Globus pallidus (tissue), 1 donor: Measurements from ENCODE around the gene ANKK1.

Experiments
- DNase-seq: peaks from one replicate; pipeline ENCODE4 v3.0.0-alpha.2; 2015; ENCODE audit warnings: low spot score

ANKK1 gene, protein sequence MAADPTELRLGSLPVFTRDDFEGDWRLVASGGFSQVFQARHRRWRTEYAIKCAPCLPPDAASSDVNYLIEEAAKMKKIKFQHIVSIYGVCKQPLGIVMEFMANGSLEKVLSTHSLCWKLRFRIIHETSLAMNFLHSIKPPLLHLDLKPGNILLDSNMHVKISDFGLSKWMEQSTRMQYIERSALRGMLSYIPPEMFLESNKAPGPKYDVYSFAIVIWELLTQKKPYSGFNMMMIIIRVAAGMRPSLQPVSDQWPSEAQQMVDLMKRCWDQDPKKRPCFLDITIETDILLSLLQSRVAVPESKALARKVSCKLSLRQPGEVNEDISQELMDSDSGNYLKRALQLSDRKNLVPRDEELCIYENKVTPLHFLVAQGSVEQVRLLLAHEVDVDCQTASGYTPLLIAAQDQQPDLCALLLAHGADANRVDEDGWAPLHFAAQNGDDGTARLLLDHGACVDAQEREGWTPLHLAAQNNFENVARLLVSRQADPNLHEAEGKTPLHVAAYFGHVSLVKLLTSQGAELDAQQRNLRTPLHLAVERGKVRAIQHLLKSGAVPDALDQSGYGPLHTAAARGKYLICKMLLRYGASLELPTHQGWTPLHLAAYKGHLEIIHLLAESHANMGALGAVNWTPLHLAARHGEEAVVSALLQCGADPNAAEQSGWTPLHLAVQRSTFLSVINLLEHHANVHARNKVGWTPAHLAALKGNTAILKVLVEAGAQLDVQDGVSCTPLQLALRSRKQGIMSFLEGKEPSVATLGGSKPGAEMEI

DNA sequence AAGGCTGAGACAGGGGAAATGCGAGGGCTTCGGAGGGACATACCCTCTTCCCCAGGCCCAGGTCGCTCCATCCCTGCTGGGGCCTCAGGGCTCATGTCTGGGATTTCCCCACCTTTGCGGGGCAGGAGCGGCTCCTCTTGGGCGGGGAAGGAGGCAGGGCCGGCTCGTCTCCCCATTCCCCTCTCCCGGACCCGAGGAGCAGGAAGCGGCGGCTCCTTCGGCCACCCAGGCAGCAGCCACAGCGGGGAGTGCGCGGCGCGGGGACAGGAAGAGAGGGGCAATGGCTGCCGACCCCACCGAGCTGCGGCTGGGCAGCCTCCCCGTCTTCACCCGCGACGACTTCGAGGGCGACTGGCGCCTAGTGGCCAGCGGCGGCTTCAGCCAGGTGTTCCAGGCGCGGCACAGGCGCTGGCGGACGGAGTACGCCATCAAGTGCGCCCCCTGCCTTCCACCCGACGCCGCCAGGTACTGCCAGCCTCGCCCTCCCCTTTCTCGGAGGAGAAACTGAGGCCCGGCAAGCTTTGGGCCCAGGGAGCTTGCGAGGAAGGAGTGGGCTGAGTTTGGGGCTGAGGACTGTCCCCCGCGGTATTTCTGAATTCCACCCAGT lies at the start of gene ANKK1:
Gene ANKK1 (plus strand): TSS at position 175 of the 607 bp plus-strand sequence. CDS start 106 bp downstream, at position 281.
- no peak for DNase-seq

DNA sequence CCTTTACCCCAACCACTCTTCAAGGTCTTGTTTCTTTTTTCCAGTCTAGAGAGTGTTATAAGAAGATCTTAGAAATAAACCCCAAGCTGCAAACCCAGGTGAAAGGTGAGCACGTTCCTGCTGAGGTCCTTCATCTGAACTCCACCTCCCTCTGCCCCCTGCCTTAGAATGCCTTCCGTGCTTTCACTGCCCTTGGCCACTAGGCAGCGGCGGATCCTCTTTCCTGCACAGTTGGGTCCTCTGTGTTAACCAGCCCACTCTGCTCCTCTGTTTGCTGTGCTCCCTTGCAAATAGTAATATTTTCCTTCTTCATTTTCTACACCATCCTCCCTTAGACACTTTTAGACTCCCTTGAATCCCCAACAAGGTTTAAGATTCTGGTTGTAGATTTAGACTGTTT lies 48.8 kb upstream of the ANKK1 start:
- DNase-seq, result no peak

DNA sequence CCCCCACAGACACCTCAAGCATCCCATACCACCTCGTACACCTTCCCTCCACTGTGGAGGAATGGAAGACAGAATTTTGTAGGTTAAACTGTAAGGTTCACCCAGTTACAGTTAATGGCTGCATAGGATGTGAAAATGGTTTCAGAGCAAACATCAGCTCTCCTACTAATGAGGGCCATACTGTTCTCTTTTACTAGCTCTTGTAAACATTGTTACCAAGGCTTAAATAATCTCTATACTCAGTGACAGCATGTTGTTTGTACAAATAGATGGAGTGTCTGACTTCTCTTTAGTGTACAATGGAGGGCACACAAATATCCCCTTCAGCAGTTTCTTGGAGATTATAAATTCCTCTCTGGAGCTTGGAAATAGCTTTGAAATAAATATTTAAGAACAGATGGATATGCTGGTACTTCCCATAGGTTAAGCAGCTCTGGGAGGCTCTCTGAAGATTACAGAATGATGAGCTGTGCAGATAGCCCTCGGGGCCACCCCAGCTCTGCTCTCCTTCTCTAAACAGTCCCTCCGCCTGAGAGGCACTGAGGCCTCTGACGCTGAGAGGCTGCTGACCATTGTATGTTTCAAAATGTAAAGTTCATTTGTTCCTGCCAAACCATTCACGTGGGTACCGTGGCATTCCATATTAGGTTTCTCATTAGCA lies 47.5 kb upstream of the ANKK1 start:
- DNase-seq, result no peak

DNA sequence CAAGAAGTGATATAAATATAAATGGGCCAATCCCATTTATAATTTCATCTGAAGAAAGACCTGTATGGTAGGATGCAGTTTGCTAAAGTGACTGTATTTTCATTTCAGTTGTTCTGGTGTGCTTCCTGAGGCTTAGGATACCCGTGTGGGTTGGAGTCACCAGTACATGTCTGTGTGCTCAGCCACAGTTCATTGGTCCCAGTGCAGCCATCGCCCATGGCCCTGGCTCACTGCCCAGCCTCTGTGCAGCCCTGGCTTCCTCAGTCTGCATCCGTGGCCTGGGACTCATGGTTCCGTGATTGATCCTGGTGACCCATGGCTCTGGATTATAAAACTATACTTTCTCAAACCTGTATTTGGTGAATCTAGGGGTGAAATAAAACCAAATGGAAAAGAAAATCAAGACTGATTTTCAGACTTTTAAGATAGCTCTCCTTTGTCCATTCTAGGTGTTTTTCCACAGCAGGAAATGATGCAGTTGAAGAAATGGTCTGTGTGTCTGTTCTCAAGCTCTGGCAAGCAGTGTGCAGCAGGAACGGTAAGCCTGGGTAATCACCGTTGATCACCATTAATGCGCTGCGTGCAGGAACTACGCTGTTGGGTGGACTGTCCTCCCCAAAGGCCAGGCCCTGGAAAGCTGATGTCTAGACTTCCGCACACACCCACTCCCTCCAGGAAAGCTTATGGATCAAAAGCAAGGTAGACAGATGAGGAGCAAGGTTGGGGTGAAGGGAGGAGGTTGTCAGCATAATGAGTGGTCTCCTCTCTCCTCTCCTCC lies 46.0 kb upstream of the ANKK1 start:
- no peak for DNase-seq

DNA sequence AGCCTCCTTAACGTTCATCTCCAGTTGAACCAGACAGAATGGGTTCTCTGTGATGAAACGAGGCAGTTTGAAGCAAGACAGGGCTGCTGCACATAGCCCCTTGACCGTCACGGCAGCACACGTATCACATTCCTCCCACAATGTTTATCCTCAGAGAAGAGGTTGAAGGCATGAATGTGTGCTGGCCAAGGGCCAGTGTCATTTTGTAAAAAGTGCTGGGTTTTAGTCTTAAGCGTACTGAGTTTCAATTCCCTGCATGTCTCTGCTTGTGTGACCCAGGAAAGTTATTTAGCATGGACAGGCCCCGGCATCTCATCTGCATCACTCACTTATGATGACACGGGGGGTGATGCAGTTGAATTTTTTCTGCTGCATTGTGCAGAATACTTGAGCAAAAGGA lies 41.6 kb upstream of the ANKK1 start:
- DNase-seq, result no peak

DNA sequence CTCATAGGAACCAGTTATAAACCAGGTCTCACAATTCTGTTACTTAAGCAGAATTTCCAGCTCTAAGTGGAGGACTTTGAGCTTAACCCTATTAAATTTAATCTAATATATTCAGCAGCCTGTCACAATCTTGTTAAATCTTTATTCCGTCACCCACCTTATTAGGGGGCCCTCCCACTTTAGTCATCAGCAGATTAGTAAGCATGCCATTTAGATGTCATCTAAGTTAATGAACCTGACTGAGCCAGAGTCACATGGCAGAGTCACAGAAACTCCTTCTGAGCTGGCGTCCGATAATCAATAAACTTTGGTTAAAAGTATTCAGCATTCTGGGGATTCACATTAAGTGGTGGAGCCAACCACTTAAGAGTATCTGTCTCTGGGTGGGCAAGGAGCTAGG lies 38.1 kb upstream of the ANKK1 start:
- DNase-seq, result no peak

DNA sequence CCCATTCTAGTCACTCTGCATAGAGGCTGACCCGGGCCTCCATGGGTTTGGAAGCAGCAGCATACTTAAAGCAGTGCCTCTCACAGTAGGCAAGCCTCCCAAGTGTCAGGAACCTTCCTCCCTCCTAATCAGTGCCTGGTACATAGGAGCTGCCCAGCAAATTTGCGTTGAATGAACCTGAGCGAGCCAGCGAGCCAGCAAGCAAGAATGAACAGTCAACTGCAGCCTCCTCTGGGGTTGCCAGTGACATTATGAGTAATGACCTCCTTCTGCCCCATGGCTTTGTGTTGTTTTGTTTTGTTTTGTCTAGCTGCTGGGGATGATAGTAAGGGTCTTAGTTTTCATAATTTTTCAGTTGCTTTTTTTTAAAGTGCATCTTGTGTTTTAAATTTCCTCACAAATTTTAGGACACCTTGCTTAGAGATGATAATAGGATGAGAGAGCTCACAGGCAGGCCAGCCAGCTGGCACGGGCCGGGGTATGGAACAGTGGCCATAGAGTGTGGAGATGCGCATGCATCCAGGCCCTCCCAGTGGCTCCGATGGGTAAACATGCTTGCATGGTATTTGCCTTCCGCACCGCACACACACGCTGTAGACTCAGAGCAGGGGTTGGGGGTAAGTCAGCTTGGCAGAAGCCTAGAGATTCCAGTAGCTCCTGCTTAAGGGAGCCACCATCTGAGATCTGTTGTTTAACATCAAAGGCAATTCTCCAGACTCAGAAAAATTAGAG lies 37.1 kb upstream of the ANKK1 start:
- DNase-seq, result no peak

DNA sequence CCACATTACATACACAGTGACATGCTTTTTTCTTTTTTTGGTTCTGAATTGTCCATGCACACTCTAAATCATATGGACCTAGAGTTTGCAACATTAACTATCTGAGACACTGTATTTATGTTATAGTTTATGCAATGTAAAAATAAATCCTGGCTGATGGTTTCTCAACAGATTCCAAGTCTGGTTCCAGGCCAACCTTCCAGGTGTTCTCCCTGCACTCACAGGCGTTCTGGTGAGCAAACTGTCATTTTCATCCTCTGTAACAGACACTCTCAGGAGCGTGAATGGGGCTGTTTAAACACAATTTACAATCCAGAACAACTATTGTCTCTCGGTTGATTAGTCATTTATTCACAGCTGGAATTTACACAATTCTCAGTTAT lies 36.5 kb upstream of the ANKK1 start:
- no peak for DNase-seq

DNA sequence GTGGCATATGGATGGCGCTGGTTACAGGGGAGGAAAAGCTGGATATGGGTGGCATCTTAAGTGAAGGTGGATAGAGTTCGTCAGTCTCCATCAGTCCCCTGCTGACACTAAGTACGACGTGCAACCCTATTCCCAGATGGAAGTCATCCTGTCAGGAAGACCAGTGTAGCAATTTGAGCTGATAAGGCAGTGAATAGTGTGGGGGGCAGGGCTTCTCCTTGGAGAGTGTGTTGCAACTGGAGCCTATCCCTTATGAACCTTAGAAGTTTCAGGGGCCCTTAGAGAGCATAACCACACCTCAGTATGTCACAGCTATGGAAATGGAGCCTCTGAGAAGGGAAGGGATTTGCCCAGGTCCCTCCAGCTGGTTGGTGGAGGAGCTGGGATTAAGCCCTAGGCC lies 36.1 kb upstream of the ANKK1 start:
- DNase-seq, result no peak

DNA sequence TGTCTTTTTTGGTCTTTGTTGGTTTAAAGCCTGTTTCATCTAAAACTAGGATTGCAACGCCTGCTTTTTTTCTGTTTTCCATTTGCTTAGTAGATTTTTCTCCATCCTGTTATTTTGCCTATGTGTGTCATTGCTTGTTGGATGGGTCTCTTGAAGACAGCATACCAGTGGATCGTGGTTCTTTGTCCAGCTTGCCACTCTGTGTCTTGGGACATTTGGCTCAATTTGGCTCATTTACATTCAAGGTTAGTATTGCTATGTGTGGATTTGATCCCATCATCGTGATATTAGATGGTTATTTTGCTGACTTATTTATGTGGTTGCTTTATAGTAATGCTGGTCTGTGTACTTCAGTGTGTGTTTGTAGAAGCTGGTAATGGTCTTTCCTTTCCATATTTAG lies 31.4 kb upstream of the ANKK1 start:
- no peak for DNase-seq

DNA sequence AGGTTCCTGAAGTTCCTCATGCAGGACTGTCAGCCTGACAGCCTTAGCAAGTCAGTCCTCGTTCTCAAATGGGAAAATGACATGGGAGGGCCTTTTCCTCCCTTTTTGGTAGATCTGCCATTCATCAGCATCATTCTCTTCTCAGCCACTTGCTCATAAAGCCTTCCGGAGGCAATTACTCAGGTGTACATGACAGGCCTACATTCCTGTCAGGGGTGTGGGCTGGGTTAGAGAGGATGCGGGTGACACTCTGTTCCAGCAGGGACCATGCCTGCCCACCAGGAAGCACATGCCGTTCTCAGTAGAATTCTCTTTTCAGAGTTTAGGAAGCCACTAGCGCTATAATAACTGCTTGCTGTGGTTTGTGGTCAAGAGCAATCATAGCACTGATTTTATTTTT lies 24.2 kb upstream of the ANKK1 start:
- no peak for DNase-seq

DNA sequence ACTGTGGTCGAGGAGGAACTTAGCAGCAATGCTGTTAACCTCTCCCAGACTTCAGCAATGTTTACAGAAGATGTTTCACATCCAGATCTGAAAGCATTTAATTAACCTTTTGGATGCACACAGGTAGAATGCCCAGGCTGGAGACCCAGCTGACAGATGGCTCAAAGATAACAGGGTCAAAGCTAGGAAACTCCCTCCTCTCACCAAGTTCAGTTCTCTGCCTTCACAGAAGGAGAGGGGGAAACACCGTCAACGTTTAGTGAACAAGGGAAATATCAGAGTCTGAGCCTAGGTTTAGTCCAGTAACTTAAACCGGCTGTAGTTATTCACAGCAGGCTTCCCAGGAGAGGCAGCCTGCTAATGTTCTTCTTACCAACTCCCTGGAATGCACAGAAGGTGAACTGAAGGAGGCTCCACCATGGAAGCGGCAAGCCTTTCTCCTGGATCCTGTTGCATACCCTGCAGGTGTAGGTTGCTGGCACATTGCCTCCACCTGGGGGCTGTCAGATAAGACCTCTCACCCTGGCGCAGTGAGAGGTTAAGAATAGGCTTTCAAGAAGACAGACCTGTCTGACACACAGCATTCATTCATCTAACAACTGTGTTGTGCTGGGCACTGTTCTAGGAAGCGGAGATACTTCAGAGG lies 23.5 kb upstream of the ANKK1 start:
- no peak for DNase-seq

DNA sequence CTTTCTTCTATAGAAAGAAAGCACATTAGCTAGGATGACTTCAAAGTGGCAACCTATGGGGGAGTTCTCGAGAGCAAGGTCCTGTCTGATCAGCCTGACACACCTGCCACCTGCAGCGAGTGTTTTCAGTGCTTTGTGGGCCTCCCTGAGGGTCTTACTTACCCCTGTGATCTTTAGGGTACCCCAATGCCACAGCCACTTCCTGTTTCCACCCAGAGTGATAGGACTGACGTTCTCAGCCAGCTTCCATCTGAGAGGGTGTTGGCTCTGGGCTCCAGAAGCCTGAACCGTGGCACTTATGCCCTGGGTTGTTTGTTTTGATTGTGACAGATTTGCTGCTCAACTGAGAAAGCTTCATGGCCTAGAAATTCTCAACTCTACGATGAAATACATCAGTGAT lies 21.7 kb upstream of the ANKK1 start:
- DNase-seq, result no peak

DNA sequence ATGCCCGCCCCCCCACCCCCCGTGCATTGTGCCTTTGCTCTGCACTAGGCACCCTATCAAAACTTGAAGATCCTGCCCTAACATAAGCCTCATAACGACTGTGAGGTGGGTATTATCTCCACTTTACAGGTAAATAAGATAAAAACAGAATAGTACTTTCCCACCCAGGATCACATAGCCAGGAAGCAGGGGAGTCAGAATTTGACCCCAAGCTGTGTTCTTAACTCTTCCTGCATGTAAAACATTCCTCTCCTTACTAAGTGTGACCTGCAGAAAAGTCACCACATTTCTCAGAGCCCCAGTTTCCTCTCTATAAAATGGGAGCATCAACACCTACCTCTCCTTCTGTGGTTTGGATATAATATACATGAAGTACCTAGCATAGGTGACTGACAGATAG lies 18.2 kb upstream of the ANKK1 start:
- DNase-seq, result no peak

DNA sequence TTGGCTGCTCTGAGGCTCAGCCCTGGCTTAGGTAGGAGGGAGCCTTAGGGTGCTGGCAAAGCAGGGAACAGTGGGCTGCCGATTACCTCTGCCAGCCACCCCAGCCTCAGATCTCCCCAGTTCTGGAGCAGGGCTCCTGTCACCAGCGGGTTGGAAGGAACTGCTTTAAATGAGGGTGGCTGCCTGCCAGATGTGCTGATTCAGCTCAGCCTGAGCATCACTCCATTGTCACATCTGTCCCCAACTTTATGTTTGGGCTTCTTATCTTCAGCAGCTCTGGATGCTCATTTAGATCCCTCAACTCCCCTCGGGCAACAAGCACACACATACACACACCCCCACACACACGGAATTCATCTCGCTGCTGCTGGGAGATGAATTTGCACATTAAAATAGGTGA lies 16.9 kb upstream of the ANKK1 start:
- DNase-seq, result peak; percentile 26

DNA sequence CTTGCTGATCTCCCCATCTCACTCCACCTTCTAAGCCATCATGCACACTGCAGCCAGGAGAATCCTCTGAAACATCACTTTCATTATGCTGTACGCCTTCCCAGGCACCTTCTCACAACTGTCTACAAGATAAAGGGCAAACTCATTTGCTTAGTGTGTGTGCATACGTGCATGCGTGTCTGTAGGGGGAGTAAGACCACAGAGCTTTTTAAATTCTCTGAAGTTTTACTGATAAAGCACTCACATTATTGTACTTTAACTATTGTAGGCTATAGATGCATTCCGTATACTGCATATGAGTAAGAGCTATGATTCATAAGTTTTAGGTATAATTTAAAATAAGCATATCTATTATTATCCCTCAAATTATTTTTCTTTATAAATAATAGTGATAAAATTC lies 15.3 kb upstream of the ANKK1 start:
- no peak for DNase-seq

DNA sequence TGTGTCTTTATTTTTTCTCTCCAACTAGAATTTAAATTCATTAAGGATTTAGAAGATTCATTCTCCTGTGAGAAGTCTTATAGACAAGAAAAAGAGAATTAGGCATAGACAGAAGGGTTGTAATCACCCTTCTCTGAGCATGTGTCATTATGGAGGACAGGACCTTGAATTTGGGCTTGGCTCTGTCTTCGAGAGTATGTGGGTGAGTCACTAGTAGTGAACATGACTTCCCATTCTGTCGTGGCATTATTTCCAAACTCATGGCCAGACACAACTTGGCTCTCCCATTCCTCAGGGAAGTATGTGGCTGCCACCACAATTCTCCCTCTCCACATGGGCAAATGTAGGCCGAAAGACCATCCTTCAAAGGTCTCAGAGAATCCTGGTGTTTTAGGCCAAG lies 14.3 kb upstream of the ANKK1 start:
- DNase-seq, result no peak

DNA sequence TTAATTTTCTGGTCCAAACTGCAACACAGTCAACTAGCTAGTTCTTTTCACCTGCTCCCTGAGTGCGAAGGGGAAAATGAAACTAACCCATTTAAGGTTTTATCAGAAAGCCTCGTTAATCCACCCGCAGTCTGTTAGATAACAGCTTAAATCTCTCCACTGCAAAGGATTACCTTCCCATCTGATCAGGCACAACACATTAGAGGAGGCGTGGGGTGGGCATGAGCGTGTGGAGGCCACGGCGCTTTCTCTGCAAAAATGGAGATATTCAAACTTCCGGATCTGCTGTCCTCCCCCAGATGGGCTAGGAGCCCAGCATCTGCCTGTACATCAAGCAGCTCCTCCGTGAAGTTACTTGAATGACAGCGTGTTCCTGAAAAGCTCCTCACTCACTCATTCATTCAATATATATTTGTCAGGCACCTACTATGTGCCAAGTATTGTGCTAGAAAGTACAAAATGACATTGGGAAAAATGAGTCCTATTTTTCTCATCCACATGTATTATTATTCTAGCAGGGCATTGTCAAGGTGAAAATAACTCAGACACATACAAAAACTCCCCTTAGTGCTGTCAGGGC lies 13.5 kb upstream of the ANKK1 start:
- DNase-seq, result no peak

DNA sequence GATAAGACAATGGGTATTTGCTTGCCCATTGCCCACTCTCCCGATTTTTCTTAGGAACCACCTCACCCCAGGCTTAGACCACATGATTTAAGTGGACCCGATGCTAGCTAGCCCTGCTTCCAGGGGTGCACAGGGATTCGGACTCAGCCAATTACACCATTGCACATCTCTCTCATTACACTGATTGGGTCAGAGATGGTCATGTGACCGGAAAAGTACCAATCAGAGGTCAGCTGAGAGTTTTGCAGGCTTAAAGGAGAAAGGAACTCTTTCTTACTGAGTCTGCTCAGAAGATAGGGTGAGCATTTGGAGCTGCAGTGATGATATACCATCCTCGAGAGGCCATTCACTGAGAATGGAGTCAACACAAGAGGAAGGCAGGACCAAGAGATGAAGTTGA lies 12.2 kb upstream of the ANKK1 start:
- no peak for DNase-seq

DNA sequence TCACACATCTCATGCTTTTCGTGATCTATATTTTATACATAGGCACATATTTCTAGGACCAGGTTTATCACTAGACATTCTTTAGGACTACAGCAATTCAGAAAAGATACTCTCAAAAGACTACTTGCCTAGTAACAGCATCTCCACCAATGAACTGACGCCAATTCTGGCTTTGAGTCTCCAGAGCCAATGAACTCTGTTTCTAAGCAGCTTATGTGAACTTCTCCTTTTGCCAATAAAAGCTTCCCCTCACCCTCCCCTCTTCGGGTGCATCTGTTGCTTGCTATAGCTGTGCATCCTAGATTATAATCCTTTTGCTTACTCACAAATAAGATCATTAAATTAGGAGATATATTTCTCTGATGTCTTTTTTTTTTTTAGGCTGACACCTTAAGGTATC lies 11.4 kb upstream of the ANKK1 start:
- DNase-seq, result peak; percentile 33
